ENCODE results near the gene RXFP2.

Gene RXFP2

GRCh38 chr13:31843044-31843443 lies 103.7 kb downstream of the RXFP2 start:
- no peak for DNase-seq

GRCh38 chr13:31846182-31846938 lies 107.0 kb downstream of the RXFP2 start:
- peak; percentile 95 for DNase-seq

DNA sequence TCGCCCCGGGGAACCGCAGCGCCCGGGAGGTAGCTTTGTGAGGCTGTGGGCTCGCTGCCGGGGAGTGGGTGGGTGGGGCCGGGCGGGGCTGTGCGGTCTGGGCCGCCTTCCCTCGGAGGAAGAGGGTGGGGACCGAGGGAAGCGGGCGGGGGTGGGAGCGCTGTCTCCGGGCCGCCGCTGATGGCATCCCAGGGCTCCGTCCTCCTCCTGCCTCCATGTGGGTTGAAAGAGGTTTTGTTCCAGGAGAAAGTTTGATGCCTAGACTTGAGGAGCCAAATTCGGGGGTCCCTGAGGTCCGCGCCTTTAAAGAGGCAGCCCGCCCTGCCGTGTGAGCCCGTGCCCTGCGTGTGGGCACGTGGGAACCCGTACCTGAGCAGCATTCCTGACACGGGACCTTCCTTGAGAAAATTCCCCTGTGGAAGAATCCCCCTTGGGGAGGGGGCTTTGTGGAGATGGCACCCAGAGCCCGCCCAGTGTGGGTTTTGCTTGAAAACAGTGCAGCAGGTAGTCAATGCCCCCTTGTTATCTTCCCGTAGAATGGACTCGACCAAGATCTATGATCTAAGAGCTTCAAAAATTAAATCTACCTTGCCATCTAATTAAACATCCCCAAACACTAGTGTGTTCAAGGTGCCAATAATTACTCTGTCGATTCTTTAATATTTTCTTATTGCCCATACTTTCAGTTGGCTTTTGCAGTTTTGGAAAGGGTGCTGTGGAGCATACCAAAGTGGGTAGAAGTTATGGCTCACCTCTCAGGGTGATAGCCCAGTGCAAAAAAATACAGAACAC lies 107.8 kb downstream of the RXFP2 start:
- no peak for DNase-seq

DNA sequence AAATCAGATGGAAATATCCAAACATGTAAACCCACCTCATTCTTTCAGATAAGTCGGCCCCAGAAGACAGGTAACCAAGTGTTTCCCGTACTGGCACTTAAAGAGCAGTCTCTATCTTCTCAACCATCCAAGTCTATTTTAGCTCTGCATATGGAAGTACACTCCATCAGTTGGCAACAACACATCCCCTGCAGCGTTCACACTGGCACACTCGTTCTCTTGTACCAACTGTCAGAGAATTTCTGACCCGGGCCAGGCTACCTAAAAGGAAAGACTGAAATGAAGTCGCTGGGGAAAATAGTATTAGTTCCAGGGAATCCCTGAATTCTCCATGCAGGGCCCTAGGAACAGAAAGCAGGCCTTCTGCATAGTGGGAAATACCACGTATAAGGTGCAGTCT lies 109.3 kb downstream of the RXFP2 start:
- no peak for DNase-seq

- DNase-seq = no peak
Observed at GRCh38 chr13:31849206-31849605, 109.9 kb downstream of the RXFP2 start.

DNA sequence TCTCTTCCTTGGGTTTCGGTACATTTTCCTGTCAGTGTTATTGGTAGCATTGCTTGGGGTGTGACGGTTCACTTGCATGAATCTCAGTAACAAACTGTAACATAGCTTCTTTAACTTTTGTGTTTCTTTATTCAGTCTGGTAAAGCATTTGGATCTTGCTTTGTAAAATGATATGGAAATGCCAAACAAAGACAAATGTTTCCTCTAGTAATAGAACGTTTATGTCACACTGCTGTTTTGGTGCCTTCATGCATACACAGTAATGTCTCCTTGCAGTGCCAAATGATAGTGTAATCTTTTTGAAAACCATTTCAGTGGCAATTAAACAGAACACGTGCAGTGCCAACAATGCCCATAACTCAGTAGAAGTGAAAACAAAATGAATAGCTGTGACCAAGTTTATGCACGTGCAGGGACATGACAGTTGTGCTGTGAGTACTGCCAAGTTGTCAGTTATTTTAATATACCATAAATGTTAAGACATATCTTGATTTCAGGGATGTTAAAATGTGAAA lies 110.8 kb downstream of the RXFP2 start:
- no peak for DNase-seq

DNA sequence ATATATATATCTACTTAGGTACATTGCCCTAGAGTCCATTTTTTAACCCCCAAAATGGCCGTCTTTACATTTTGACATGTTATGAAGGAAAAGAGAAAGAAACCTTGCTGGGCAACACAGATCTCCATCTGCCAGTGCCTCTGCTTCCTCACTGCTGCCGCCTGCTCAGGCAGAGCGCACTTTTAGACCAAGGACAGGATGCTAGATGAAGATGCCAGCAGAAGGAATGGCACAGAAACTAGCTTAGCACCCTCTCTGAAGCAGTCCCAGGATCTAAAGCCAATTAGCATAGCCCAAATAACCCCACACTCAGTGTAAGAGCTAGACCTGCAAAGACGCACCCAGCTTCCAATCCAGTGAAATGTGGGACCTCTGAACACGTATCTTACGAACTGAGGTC lies 111.9 kb downstream of the RXFP2 start:
- no peak for DNase-seq
